Activated T-helper 1 cell treated with Interleukin-2 at 50 U/mL for 16 hours (primary cell): ENCODE results near the gene TNIK.
"Not testable (repeated sequence)": the region's sequence is repeated elsewhere in the genome, so short reads cannot be mapped to it uniquely, and the experiment has no call there.

Experiments
- DNase-seq: peaks from one replicate; pipeline ENCODE4 v3.0.0-alpha.2; 2020; ENCODE audit warnings: low read depth

Gene TNIK

DNA sequence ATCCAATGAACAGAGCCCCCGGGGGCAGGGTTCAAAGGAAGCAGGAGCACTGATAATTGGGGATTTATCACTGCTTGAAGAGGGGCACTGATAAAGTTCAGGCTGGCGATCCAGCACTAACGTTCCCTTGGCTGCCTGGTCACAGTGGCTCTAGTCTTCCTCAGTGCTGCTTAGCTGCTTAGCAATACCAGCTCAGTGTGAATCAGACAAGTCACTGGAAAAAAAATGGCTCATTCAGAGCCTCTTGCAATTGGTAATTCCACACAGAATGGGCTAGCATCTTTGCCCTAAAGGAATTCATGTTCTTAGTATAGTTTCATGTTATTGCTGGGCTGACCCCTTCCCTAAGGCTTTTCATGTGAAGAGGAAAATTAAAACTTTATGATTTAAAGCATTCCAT is 338.0 kb downstream of the TNIK start:
- DNase-seq: no peak

DNA sequence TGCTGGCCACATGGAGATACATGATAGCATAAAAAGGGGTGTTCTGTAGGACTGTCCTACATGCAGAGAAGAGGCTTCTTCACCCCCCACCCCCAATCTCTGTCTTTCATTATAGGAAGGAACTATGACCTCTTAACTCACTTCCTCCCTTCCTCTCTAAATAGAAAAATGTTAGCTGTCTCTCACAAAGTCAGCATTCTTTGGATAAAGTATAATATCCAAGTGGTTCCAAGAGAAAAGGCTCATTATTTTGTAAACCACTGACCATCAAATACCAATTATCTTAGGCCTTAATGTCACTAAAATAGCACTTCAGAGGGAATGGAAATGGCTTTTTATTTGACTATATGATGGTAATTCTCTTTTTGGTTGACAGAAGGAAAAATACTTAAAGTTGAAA is 338.4 kb downstream of the TNIK start:
- DNase-seq: no peak

DNA sequence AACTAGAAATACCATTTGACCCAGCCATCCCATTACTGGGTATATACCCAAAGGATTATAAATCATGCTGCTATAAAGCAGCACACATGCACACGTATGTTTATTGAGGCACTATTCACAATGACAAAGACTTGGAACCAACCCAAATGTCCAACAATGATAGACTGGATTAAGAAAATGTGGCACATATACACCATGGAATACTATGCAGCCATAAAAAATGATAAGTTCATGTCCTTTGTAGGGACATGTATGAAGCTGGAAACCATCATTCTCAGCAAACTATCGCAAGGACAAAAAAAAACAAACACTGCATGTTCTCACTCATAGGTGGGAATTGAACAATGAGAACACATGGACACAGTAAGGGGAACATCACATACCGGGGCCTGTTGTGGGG is 340.8 kb downstream of the TNIK start:
- not testable (repeated sequence) for DNase-seq

DNA sequence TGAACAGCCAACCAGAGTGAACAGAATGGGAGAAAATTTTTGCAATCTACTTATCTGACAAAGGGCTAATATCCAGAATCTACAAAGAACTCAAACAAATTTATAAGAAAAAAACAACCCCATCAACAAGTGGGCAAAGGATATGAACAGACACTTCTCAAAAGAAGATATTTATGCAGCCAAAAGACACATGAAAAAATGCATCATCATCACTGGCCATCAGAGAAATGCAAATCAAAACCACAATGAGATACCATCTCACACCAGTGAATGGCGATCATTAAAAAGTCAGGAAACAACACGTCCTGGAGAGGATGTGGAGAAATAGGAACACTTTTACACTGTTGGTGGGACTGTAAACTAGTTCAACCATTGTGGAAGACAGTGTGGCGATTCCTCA is 341.2 kb downstream of the TNIK start:
- not testable (repeated sequence) for DNase-seq

DNA sequence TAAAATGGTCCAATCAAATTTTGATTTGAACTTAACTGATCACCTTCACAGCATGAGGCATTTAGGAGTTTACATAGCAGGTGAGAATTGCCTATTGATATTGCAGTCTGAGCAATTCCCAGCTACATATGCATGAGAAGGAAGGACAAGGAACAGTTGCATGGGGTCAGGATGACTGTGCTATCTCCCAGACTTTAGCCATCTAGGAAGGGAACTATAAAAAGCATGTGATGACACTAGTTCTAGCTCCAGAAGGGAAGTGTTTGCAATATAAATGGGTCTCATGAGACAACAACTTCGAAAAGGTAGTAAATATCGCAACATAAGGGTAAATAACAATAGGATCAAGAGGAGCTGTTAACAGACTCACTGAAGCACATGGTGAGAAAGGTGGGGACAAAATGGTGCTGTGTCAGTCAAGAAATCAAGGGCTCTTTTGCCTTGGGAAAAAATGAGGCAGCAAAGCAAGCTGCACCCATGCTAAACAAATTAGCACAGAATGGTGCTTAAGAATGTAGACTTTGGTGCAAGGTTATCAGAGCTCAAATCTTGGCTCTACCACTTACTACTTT is 343.3 kb downstream of the TNIK start:
- DNase-seq: no peak

DNA sequence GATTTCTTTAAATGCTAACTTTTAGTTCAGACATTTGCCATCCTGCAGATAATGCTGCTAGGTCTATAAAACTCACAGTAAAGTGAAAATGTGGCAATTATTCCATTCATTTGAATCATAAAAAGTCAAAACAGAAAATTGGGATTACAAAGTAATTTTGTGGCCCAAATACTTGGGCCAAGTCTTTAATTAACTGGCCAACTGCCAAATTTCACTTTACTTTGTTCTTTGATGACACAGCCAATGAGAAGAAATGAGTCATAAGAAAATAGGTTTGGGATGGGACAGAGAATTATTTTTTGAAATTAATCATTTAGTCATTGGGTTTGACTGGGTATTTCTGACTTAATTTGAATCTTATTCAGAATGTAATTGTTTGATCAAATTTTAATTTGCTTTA is 343.8 kb downstream of the TNIK start:
- no peak for DNase-seq

DNA sequence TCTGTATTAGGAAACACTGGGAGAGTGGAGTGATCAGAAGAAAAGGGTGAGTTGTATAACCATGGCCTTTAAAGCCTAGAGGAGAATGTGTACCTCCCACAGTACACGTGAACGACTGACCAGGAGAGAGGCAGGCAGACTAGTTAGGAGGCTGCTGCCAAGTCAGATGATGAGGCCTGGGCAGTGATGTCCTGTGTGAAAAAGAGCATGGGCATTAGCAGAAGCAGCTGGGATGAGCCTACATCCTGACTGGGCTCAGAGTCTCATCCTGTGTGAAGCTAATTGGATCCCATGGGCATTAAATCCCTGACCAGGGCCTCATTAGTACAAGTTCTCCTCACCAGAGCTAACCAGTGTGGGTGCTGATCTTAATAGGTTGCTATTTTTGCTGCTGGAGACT is 344.5 kb downstream of the TNIK start:
- DNase-seq: no peak

DNA sequence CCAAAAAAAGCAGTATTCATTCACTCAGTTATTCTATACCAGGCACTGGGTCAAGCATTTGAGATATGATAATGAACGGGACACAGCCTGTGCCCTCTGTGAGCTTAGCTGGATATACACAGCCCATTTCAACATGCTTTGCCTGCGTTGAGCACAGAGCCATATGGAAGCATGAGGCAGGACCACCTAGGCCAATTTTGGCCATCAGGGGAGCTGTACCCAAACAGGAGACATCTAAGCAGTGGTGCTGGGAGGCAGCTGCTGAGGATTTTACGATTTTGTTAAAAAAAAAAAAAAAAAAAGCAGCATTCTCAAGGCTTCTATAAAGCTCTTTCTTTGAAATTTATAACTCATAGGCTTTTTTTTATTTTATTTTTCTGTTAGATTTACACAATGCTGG is 346.5 kb downstream of the TNIK start:
- no peak for DNase-seq

DNA sequence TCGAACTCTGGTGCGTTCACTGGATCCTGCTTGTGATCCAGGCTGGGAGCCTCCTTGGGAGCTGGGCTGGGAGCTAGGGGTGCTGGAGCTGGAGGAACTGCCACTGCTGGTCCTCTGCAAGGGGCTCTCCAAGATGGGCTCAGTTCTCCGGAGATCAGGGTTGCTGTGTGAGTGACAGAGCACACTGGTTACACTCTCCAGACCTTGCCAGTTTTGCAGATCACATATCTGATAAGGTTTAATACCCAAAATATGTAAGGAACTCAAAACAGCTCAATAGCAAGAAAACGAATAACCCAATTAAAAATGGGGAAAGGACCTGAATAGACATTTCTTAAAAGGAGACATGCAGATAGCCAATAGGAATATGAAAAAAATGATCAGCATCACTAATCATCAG is 349.5 kb downstream of the TNIK start:
- no peak for DNase-seq

DNA sequence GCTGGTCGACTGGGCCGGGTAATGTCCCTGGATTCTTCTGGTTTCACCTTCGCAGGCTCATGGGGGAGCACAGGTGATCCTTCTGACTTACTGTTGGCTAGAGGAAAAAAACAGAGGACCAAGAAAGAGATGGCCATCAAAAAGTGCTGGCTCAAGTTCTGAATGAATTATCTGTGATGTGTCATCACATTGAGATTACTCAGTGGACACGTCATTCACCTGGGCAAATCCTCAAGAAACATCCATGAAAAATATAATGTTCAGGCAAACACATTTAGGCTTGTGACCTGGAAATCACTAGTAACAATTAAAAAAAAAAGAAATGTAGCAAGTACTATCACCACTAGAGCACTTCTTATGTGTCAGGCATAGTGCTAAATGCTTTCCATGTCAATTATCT is 352.1 kb downstream of the TNIK start:
- no peak for DNase-seq

DNA sequence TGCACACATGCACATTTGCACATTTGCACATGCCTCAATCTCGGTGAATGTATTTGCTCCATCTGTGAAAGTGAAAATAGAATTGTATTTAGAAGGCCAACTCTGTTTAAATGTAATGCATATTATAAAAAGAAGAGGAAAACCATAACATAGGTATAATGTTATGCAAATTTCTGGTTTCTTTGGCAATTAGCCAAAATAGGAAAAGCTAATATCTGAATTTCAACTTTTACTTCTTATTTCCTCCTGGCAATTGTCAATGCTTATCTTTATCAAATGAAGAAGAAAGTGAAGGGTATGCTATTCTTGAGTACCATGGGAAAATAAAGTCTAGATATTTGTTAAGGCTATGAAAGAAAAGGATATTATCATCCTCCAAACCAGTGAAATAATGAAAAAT is 357.0 kb downstream of the TNIK start:
- DNase-seq: no peak

DNA sequence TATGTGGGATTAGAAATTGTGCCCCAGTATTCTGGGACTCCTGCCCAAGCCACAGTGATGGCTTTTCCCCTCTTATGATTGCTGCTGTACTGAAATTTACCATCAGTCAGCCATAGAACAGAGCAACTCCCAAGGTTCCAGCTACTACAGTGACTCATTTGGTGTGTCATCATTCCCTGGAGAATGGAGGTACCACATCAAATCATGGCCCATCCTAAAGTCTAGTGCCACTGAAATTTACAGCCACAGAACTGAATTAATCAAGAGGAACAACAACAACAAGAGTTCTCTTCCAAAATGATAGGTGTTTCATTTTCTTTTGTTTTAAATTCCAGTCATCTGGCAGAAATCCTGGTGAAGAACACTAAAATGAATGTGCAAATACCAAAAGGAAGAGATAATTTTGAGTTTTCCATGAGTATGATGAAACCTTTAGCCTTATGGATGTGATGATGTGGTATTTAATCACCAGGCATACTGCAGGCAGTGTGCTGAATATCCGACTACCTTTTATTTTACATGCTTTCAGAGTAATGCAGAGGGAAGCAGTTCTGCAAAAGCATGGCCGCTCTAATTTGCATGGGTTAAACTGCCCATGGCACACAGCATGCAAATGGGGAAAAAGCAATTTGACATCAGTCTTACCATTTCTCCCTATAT is 358.1 kb downstream of the TNIK start:
- no peak for DNase-seq

DNA sequence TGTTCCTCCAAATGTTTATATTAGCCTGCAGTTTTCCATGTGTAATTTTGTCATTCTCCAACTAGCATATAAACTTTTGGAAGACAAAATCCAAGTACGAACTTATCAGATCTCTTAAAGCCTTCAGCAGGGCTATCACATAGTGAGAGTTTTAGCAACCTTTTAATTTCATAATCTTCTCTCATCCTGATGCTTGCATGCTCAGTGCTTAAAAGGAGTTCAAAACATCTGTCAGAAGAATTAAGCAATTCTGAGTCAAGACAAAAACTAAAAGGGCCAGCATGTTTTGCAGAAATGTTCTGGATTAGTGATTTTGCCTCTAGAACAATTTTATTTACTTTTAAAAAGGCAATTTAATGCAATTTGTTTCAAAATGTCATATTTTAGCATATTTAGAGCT is 360.3 kb downstream of the TNIK start:
- no peak for DNase-seq

DNA sequence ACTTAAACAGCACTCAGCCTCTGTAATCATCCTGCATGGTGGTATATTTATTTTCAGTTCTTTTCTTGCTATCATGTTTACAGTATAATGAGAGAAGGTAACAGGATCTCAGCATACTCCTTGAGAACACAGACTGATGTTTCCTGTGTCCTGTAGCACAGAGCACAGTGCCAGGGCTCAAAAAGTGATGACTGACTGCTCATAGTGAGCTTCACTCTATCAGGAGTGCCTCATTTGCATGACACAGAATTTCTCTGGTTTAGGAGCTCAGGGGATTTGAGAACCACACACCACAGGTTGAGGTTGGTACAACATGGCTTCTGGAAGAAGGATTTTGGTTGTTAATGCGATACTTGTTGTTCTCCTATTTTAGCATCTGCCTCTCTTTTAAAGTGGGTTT is 365.1 kb downstream of the TNIK start:
- no peak for DNase-seq

DNA sequence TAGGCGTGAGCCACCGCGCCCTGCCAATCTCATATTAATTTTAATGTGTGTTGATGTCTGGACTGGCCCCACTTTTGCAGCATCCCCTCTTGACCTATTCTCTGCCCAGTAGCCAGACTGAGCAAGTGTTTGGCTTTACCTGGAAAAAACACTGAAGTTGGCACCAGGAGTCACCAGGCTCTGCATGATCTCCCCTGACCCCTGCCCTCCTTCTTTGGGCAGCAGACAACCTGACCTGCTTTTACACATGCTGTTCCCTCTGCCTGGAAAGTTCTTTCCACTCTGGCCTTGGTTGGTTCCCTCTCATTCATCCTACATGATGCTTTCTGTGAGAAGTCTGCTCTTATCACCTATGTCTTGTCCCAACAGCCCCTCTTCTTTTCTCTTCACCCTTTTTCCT is 365.8 kb downstream of the TNIK start:
- no peak for DNase-seq

DNA sequence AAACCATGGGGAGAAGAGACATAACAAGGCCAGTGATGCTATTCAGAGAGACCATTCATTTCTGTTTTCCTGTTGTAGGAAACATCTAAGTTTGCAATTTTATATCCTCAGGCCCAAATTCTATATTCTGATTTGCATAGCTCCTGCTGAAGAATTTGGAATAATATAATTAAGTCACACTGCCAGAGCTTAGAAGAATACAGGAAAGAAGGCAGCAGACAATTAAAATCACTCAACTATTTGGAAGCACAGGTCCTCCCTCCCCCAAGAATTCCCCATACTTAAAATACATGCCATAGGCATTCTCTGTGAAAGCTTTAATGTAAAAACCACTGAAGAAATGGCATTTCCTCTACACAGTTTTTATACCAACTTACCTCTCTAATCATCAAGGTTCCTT is 366.7 kb downstream of the TNIK start:
- DNase-seq: no peak

DNA sequence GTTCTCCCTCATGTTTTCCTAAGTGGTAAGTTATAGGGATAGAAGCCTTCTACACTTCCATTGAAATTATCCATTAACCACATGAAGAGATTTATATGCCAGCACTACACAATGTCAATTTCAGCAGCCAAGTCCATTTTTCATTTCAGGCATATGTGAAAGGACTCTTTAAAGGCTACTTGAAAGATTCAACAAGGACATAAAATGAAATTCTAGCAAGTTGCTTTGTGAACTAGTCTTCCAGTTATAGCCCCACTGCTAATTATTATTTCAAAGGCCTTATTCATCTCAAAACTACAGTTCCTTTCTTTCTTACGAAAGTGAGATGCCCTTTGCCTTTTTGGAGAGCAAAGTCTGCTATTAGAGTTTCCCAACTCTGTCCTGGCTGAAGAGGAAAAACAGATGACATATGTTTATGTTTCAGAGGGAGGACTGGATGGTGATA is 367.7 kb downstream of the TNIK start:
- no peak for DNase-seq

DNA sequence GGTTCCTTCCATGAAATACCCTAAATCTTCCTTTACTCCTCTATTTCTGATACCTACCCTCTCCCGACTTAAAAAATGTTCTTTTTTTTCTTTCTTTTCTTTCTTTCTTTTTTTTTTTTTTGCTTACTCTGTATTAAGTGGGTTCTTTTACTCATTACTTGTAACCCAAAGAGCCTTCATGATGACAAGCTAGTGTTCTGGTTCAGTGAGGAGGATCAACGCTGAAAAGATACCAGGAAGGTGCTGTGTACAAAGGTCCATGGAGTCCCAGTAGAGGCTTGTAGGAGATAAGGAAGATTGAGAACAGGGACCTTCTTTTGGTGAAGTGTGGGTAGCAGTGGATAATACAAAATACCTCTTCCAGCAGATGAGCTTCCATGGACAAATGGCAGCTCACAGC is 369.9 kb downstream of the TNIK start:
- no peak for DNase-seq

DNA sequence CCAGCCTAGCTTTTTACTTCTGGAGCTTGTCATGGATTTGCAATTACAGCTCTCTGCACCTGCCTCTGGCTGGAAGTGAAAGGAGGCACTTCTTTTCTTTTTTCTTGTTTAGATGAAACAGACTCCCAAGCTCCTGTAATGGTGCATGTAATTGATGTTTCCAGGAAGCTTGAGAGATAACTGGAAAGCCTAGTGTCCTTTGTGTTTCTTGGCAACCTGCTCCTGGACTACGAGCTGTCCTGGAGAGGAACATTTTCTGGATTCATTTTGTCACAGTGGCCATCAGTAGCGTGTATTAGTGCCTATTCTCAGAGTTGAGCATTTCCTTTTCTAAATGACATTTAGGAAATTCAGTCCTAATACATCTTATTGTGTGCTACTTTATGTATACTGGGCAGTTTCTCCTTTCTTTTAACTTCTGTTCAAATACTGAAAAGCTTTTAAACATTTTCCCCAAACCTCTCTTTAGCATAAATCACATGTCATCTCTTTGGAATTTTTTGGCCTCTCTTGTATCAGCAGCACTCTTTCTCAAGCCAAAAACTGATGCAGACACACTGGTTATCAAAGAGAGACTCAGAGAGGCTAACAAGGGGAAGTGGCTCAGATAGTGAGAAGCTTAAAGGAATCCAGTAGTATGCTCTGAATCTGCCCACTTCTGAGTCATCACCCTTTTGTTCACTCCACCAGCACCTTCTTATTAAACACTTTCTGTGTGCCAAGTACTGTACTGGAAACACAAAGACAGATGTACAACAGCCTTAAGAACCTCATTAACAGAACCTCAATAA is 371.0 kb downstream of the TNIK start:
- DNase-seq: no peak

DNA sequence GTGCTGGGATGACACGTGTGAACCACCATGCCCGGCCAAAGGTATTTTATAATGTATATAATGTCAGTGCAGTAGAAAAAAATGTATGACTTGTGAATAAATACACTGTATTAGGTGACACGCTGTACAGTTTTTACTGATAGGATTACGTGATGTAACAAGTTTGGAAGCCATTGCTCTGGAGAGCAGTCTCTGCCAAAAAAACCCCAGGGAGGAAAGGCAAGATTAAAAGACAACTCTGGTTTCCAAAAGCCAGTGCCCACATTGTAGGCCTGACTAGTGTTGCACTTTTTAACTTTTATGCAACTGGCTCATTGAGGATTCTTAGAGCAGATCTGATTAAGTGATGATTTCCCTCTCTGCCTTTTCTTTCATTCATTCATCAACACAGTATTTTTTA is 371.7 kb downstream of the TNIK start:
- DNase-seq: no peak

DNA sequence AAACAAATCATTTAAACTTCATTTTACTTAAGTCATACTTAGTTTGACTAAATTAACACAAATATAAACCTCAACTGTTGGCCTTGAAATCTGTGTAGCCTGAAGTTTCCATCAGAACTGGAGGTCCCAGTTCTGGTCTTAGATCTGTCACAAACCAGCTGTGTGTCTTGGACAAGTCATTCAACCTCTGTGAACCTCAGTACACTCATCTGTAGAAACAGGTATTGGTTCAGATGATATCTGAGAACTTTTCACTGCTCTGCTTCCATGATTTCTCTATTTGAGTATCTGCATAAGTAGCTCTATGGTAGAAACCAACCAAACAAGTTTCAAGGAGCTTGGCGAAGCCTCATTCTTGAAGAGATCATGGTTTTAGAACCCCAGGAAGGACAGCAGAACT is 373.3 kb downstream of the TNIK start:
- no peak for DNase-seq

DNA sequence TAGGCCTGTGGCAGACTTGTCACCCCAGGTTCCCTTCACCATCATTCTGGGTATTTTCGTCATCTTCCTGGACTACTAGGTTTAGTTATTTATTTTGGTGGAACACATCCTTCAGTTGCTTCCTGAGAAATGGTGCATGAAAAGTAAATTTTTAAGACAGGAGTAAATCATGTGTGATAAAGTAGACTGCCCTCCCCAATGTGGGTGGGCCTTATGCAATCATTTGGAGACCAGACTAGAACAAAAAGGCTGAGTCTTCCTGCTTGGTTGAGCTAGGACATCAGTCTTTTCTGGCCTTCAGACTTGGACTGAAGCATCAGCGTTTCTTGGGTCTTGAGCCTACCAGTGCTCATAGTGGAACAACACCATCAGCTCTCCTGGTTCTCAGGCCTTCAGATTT is 382.9 kb downstream of the TNIK start:
- no peak for DNase-seq

DNA sequence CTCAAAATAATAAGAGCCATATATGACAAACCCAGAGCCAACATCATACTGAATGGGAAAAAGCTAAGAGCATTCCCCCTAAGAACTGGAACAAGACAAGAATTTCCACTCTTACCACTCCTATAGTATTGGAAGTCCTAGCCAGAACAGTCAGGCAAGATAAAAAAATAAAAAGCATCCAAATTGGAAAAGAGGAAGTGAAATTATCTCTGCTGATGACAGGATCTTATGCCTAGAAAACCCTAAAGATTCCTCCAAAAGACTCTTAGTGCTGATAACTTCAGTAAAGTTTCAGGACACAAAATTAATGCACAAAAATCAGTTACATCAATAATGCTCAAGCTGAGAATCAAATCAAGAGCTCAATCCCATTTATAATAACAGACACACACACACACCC is 387.8 kb downstream of the TNIK start:
- no peak for DNase-seq

DNA sequence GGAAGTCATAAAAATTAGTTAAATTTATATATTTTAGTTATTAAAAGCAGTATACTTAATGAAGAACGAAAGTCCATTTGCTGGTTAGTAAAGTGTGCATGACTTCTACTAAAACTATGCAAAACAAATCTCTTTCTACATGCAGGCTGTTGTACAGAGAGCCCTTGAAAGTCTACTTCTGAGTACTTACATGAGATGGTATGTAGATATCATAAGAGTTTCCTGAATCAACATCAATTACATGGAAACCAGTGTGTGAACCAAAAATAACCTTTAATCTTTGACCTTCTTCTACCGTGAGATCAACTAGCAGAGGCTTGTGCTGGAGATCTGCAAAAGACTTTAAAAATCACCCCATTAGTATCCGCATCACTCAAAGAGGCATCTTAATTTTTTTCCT is 391.5 kb downstream of the TNIK start:
- DNase-seq: no peak
